HuH-7.5 (cell line): Measurements from ENCODE around the gene FAIM2.
A peak's percentile ranks its signal among the peaks of the same experiment; 100 is the strongest.
"Not testable (repeated sequence)": the region's sequence is repeated elsewhere in the genome, so short reads cannot be mapped to it uniquely, and the experiment has no call there.

Source experiments
- DNase-seq: peaks from one replicate; pipeline ENCODE4 v3.0.0; 2011; ENCODE audit warnings: low spot score

FAIM2 gene

GRCh38 chr12:49863946-49864797 lies 39.5 kb downstream of the FAIM2 start:
- no peak for DNase-seq

GRCh38 chr12:49860921-49861320 lies 42.8 kb downstream of the FAIM2 start:
- not testable (repeated sequence) for DNase-seq

GRCh38 chr12:49855890-49856289 lies 47.8 kb downstream of the FAIM2 start:
- DNase-seq = not testable (repeated sequence)

- DNase-seq = no peak
These were observed 48.7 kb downstream of the FAIM2 start for GRCh38 chr12:49854976-49855375.

GRCh38 chr12:49853671-49854070 lies 50.0 kb downstream of the FAIM2 start:
- DNase-seq = no peak

- DNase-seq = no peak
These were observed 56.5 kb downstream of the FAIM2 start for GRCh38 chr12:49847161-49847560.

GRCh38 chr12:49846032-49846431 lies 57.7 kb downstream of the FAIM2 start:
- DNase-seq = no peak

- DNase-seq = no peak
These were observed 59.7 kb downstream of the FAIM2 start for GRCh38 chr12:49843876-49844437.

GRCh38 chr12:49843411-49843810 lies 60.3 kb downstream of the FAIM2 start:
- DNase-seq = no peak

- peak; percentile 74 for DNase-seq
These were observed 61.0 kb downstream of the FAIM2 start, which contains the start of gene BCDIN3D for GRCh38 chr12:49842519-49843352. TSS of gene BCDIN3D (minus strand) at chr12:49843106. CDS start at chr12:49843087, 19 bp downstream.

- peak; percentile 45 for DNase-seq
These were observed 64.6 kb downstream of the FAIM2 start for GRCh38 chr12:49838973-49839633.

GRCh38 chr12:49832836-49833421 lies 70.8 kb downstream of the FAIM2 start:
- no peak for DNase-seq

GRCh38 chr12:49831717-49832116 lies 72.0 kb downstream of the FAIM2 start:
- DNase-seq = no peak

GRCh38 chr12:49828133-49829091 lies 75.3 kb downstream of the FAIM2 start, which contains the start of gene NCKAP5L:
TSS of gene NCKAP5L (minus strand) at chr12:49828413. CDS start at chr12:49804044, 24,369 bp downstream.
- DNase-seq = peak; percentile 94

- peak; percentile 83 for DNase-seq
These were observed 76.2 kb downstream of the FAIM2 start for GRCh38 chr12:49827401-49828099.

GRCh38 chr12:49827051-49827400 lies 76.7 kb downstream of the FAIM2 start:
- no peak for DNase-seq

- no peak for DNase-seq
These were observed 77.7 kb downstream of the FAIM2 start for GRCh38 chr12:49825971-49826421.

- DNase-seq = no peak
These were observed 78.2 kb downstream of the FAIM2 start for GRCh38 chr12:49825360-49825970.

GRCh38 chr12:49824895-49825294 lies 78.8 kb downstream of the FAIM2 start:
- no peak for DNase-seq
